Thyroid gland (tissue), 4 donors: ENCODE data around the gene DDC. TPM values are rescaled to one million over a fixed set of nuclear protein-coding genes. Genes with fewer than 3 reads are reported as not detected.

Experiments used
- DNase-seq, 2 donors: peaks; one replicate each; pipeline ENCODE4 v3.0.0-alpha.2; 2019
- H3K27ac ChIP-seq, 3 donors: fragments of 200-600 bp; sonication (generic); 1 replicate in 2 of 3; 2 replicates in 1 of 3; pipeline ENCODE4 v1.5.1; 2016 to 2019; ENCODE audit warnings: mild to moderate bottlenecking in 1 of 3, moderate library complexity in 1 of 3
- H3K27me3 ChIP-seq: fragments of 200-600 bp; sonication (generic); one replicate; pipeline ENCODE4 v1.5.1; 2019
- H3K36me3 ChIP-seq, 2 donors: fragments of 200-600 bp; sonication (generic); one replicate each; pipeline ENCODE4 v1.5.1; 2016 to 2019
- H3K4me1 ChIP-seq, 2 donors: fragments of 200-600 bp; sonication (generic); one replicate each; pipeline ENCODE4 v1.5.1; 2017 to 2019
- H3K4me3 ChIP-seq, 3 donors: fragments of 200-600 bp; sonication (generic); replicated peaks in 1 of 3; 1 replicate in 2 of 3; 2 replicates in 1 of 3; pipeline ENCODE4 v1.5.1; 2016; ENCODE audit warnings: mild to moderate bottlenecking in 1 of 3
- H3K9me3 ChIP-seq: fragments of 200-600 bp; sonication (generic); one replicate; pipeline ENCODE4 v1.5.1; 2017
- CTCF ChIP-seq, 6 experiments: fragments of 200-600 bp in 3 of 6; fragments of 450-650 bp in 3 of 6; sonication (generic) in 3 of 6; IDR thresholded peaks; one replicate each; pipeline ENCODE4 v1.5.1; 2016 to 2019; ENCODE audit warnings: antibody characterized with exemption in 6 of 6, mild to moderate bottlenecking in 2 of 6, inconsistent platforms in 1 of 6, moderate library complexity in 1 of 6
- POLR2A ChIP-seq, 2 donors: fragments of 450-650 bp; IDR thresholded peaks; one replicate each; pipeline ENCODE4 v1.6.1; 2017; ENCODE audit warnings: antibody characterized with exemption in 2 of 2, mild to moderate bottlenecking in 2 of 2, moderate library complexity in 1 of 2
- WGBS, 2 donors: methylation state at CpG; one replicate each; pipeline ENCODE4 v1.1.5; 2017; 5-methylcytosine and 5-hydroxymethylcytosine counted together
- intact Hi-C: fragments of 100-400 bp; cut with DNase I; formaldehyde crosslinking; loops from one replicate; pipeline ENCODE4 v1.15.1; 2023
- total RNA-seq, 4 donors: library from RNA; depleted of rRNA; stranded (reverse); fragments of >200 nt; gene quantifications; one replicate each; pipeline ENCODE4 v1.2.3, GENCODE V29; 2016

DDC gene
- total RNA-seq, 4 donors from 2014 or later: 2.7 TPM; not detected in 3

GRCh38 chr7:50454968-50455367, 110.2 kb downstream of the DDC start:
- Histone ChIP-seq H3K27ac (no peak overlapping the region), H3K27me3 (no peaks in the 10 kb centered on the region), H3K36me3 (no peaks in the 10 kb centered on the region), H3K4me1 (peaks cover 3% of the 10 kb centered on the region in 2 donors), H3K4me3 (no peak overlapping the region), H3K9me3 (no peaks in the 10 kb centered on the region)
- DNase-seq: no peak
- WGBS, 2 donors: 72 to 75% methylated on average over 5 of the region's 5 CpGs
- intact Hi-C loops: no loop called here
- TF ChIP-seq CTCF (IDR thresholded peaks at IDR 0.05): no peak

GRCh38 chr7:50450590-50451032, 114.6 kb downstream of the DDC start:
- Histone ChIP-seq H3K4me3 (peak overlapping the region; percentile 23 to 88 (median 63)), H3K36me3 (peaks cover 7 to 9% of the 10 kb centered on the region in 2 donors), H3K27me3 (no peaks in the 10 kb centered on the region), H3K9me3 (no peaks in the 10 kb centered on the region), H3K4me1 (peaks cover 3 to 6% of the 10 kb centered on the region in 2 donors), H3K27ac (peak overlapping the region; percentile 4 to 76 (median 19))
- WGBS, 2 donors: 17 to 19% methylated on average over 29 to 32 of the region's 32 CpGs
- no peak for TF ChIP-seq CTCF (IDR thresholded peaks at IDR 0.05)
- TF ChIP-seq POLR2A (IDR thresholded peaks at IDR 0.05): no peak
- DNase-seq: peak; percentile 17 to 25
- intact Hi-C loops: no loop called here

- DNase-seq: peak; percentile 73 to 78
- TF ChIP-seq CTCF (IDR thresholded peaks at IDR 0.05) (no peak), POLR2A (IDR thresholded peaks at IDR 0.05) (peak in 1 of 2 donors; percentile 63)
- WGBS, 2 donors: 0 to 1% methylated on average over 16 to 48 of the region's 63 CpGs
- H3K27me3 ChIP-seq: no peaks in the 10 kb centered on the region
- H3K9me3 ChIP-seq: no peaks in the 10 kb centered on the region
- H3K4me3 ChIP-seq: peak within 1 kb of the TSS; percentile 23 to 88 (median 63)
- peaks cover 7 to 9% of the 10 kb centered on the region in 2 donors for H3K36me3 ChIP-seq
- peak within 1 kb of the TSS; percentile 4 to 76 (median 19) for H3K27ac ChIP-seq
- intact Hi-C loops: no loop called here
- H3K4me1 ChIP-seq: peaks cover 3 to 6% of the 10 kb centered on the region in 2 donors
These were observed 115.2 kb downstream of the DDC start, which contains the start of gene FIGNL1 for GRCh38 chr7:50449881-50450589. FIGNL1 (minus strand) TSS chr7:50450350; CDS start chr7:50447287, 3,063 bp downstream.

DNA sequence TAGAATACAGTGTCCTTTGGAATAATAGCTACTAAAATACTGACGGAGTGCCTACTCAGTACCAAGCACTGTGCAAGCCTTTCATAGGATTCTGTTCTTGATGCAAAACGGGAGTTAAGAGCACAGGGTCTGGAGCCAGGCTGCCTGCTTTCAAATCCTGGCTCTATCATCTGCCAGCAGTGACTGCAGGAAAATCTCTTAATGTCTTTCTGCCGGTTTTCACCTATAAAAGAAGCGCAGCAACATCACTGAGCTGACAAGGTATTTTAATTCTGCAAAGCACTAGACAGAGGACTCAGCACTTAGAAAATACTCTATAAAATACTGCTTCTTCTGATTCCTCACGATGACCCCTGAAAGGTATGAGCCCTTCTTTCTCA, 115.7 kb downstream of the DDC start:
- peak overlapping the region; percentile 23 to 88 (median 63) for H3K4me3 ChIP-seq
- H3K27me3 ChIP-seq: no peaks in the 10 kb centered on the region
- intact Hi-C loops: no loop called here
- WGBS, 2 donors: 11 to 14% methylated on average over 5 of the region's 5 CpGs
- H3K9me3 ChIP-seq: no peaks in the 10 kb centered on the region
- no peak for DNase-seq
- peaks cover 3 to 6% of the 10 kb centered on the region in 2 donors for H3K4me1 ChIP-seq
- peaks cover 7 to 9% of the 10 kb centered on the region in 2 donors for H3K36me3 ChIP-seq
- peak overlapping the region in 1 of 3 donors; percentile 76 for H3K27ac ChIP-seq
- no peak for TF ChIP-seq CTCF (IDR thresholded peaks at IDR 0.05)
- TF ChIP-seq POLR2A (IDR thresholded peaks at IDR 0.05): no peak

DNA sequence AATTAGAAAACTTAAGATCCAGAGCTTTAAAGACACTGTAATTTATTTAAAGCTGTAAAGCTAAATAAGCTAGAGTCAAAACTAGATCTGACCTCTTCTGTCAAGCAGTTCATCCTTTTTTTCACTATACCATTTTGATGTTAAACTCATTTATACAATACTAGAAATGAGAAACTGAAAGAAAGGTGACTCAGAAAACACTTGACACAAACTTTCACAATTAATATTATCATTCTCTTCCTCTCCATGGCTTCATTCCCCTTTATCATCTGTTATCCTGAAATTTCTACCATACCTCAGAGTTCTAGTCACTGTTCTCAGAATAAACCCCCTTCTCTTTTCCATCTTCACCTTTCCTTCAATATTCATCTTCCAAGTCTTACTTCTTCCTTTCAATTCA, 116.4 kb downstream of the DDC start:
- Histone ChIP-seq H3K36me3 (peaks cover 7 to 9% of the 10 kb centered on the region in 2 donors), H3K9me3 (no peaks in the 10 kb centered on the region), H3K27ac (no peak overlapping the region), H3K4me1 (peaks cover 3 to 6% of the 10 kb centered on the region in 2 donors), H3K27me3 (no peaks in the 10 kb centered on the region), H3K4me3 (no peak overlapping the region)
- no peak for TF ChIP-seq CTCF (IDR thresholded peaks at IDR 0.05)
- TF ChIP-seq POLR2A (IDR thresholded peaks at IDR 0.05): no peak
- no peak for DNase-seq
- intact Hi-C loops: no loop called here
